WI38 (cell line): ENCODE data around the gene MKRN2OS.

Experiments used
- H3K4me3 ChIP-seq: 2 replicates; pipeline ENCODE4 v1.5.1; 2011; ENCODE audit warnings: low read depth, mild to moderate bottlenecking, control low read depth, low read length
- CTCF ChIP-seq: IDR thresholded peaks from 2 replicates; pipeline ENCODE4 v1.5.1; 2012; ENCODE audit warnings: low read depth, mild to moderate bottlenecking, control low read depth, low read length

Gene MKRN2OS

GRCh38 chr3:12585970-12586369 lies 40.7 kb upstream of the MKRN2OS start:
- H3K4me3 ChIP-seq: no peak overlapping the region
- no peak for TF ChIP-seq CTCF

DNA sequence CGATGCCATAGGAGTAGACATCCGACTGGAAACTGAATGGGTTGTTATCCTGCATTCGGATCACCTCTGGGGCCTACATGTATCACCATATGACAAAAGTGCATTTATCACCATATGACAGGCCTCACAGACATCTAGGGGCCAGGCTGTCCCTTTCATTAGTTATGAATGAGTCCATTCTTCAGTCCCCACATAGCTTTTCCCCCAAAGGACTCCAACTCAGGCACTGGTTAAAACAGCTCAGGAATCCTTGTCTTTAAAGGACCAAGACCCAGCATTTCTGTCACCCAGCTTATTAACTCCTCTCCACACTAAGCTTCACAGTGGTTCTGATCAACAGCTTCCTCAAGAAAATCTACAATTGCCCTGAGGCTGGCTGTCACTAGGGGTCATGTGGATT lies 39.9 kb upstream of the MKRN2OS start:
- H3K4me3 ChIP-seq: peak overlapping the region; percentile 50
- no peak for TF ChIP-seq CTCF

- H3K4me3 ChIP-seq: peak overlapping the region; percentile 50
- TF ChIP-seq CTCF: no peak
Observed at GRCh38 chr3:12584083-12584482, 38.8 kb upstream of the MKRN2OS start.

- no peak for TF ChIP-seq CTCF
- no peak overlapping the region for H3K4me3 ChIP-seq
Observed at GRCh38 chr3:12583280-12583679, 38.0 kb upstream of the MKRN2OS start.

DNA sequence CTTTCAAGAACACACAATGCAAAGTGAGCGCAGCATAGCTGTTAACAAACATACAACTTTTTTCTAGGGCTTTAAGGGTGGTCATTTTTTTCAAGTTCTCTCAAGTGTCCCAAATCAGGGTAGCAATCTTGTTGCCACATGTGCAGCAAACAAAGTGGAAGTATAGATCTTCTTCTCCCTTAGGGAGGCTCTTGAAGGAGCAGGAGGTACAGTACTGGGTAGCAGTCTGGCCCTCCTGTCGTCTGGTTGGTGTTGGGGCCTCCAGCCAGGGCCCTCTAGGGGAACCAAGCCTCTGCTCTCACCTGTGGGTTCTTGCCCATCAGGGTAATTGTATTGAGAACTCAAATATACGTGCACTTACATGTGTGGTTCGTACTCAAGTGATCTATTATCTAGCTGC lies 37.4 kb upstream of the MKRN2OS start:
- H3K4me3 ChIP-seq: no peak overlapping the region
- no peak for TF ChIP-seq CTCF

GRCh38 chr3:12579905-12580304 lies 34.6 kb upstream of the MKRN2OS start:
- no peak overlapping the region for H3K4me3 ChIP-seq
- no peak for TF ChIP-seq CTCF

DNA sequence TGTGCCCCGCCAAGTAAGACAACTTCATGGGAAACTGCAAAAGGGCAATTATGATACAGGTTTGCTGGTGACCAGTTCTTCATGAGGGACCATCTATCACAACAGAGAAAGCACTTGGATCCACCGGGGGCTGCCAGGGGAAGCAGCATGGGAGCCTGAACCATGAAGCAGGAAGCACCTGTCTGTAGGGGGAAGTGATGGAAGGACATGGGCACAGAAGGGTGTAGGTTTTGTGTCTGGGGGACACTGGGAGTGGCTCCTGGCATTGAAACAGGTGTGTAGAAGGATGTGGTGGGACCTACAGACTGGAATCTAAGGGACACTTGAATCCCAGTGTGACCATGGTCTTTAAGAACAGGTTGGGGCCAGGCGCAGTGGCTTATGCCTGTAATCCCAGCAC lies 34.2 kb upstream of the MKRN2OS start:
- H3K4me3 ChIP-seq: no peak overlapping the region
- no peak for TF ChIP-seq CTCF
